SU-DHL-6 (cell line): ENCODE data around the gene GNE.
"Not testable (repeated sequence)": the region's sequence is repeated elsewhere in the genome, so short reads cannot be mapped to it uniquely, and the experiment has no call there.

Experiments used
- H2AFZ ChIP-seq: fragments of 200-600 bp; sonication (generic); 2 replicates; pipeline ENCODE4 v1.6.1; 2014; ENCODE audit warnings: low read depth, mild to moderate bottlenecking, moderate library complexity, mixed read lengths, antibody characterized with exemption, low read length; ENCODE audit not compliant: severe bottlenecking
- H3F3A ChIP-seq: fragments of 200-600 bp; shearing (Covaris generic); 2 replicates; pipeline ENCODE4 v1.6.0; 2016; ENCODE audit warnings: antibody characterized with exemption, mild to moderate bottlenecking; ENCODE audit not compliant: insufficient read depth
- H3K27ac ChIP-seq: fragments of 200-600 bp; sonication (generic); 2 replicates; pipeline ENCODE4 v1.5.1; 2016; ENCODE audit warnings: low read depth, mild to moderate bottlenecking, low read length, moderate library complexity, mixed read lengths
- H3K27me3 ChIP-seq: fragments of 200-600 bp; sonication (generic), shearing (Covaris generic); 2 replicates; pipeline ENCODE4 v1.6.0; 2014; ENCODE audit warnings: mild to moderate bottlenecking, low read length
- H3K36me3 ChIP-seq: fragments of 200-600 bp; sonication (generic); 2 replicates; pipeline ENCODE4 v1.6.1; 2014; ENCODE audit warnings: mild to moderate bottlenecking, low read length, mixed read lengths
- H3K4me2 ChIP-seq: fragments of 300-600, 200-600 bp; shearing (Covaris generic), sonication (generic); 2 replicates; pipeline ENCODE4 v1.6.0; 2014; ENCODE audit warnings: low read length, low read depth, mild to moderate bottlenecking; ENCODE audit not compliant: poor library complexity, severe bottlenecking
- H3K4me3 ChIP-seq: fragments of 200-600 bp; sonication (generic); 2 replicates; pipeline ENCODE4 v1.5.1; 2014; ENCODE audit warnings: antibody characterized with exemption, low read length, mild to moderate bottlenecking, mixed read lengths; ENCODE audit not compliant: insufficient read depth, poor library complexity, severe bottlenecking
- H3K79me2 ChIP-seq: fragments of 200-600 bp; sonication (generic); 2 replicates; pipeline ENCODE4 v1.6.1; 2014; ENCODE audit warnings: mild to moderate bottlenecking, low read length, moderate library complexity; ENCODE audit not compliant: insufficient read depth
- H3K9ac ChIP-seq: fragments of 200-600 bp; sonication (generic); 2 replicates; pipeline ENCODE4 v1.7.0; 2014; ENCODE audit warnings: mild to moderate bottlenecking, low read length
- H3K9me2 ChIP-seq: fragments of 200-600 bp; sonication (generic); replicated peaks from 2 replicates; pipeline ENCODE4 v1.6.1; 2014; ENCODE audit warnings: low read length; ENCODE audit not compliant: insufficient read depth
- H3K9me3 ChIP-seq: fragments of 200-600 bp; sonication (generic); 2 replicates; pipeline ENCODE4 v1.6.1; 2014; ENCODE audit warnings: low read length, mixed read lengths; ENCODE audit not compliant: insufficient read depth
- H4K20me1 ChIP-seq: fragments of 200-600 bp; sonication (generic); 2 replicates; pipeline ENCODE4 v1.6.1; 2014; ENCODE audit warnings: low read depth, mild to moderate bottlenecking, antibody characterized with exemption, low read length, moderate library complexity, mixed read lengths
- CTCF ChIP-seq: fragments of 200-600 bp; sonication (generic); IDR thresholded peaks from one replicate; pipeline ENCODE4 v1.5.1; 2017; ENCODE audit warnings: antibody characterized with exemption, mild to moderate bottlenecking, low read length, moderate library complexity; ENCODE audit not compliant: insufficient read depth, poor library complexity, severe bottlenecking
- EZH2phosphoT487 ChIP-seq: fragments of 200-600 bp; sonication (generic), shearing (Covaris generic); conservative IDR thresholded peaks from 2 replicates; pipeline ENCODE4 v1.6.1; 2018; ENCODE audit warnings: mild to moderate bottlenecking, antibody characterized with exemption, low read length, moderate library complexity, mixed read lengths

The GNE gene

GRCh38 chr9:36301227-36301626 lies 43.0 kb upstream of the GNE start:
- no peak overlapping the region for H3K9ac ChIP-seq
- H4K20me1 ChIP-seq, result no peaks in the 10 kb centered on the region
- no peak overlapping the region for H3K4me3 ChIP-seq
- no peaks in the 10 kb centered on the region for H3K9me3 ChIP-seq
- no peak overlapping the region for H2AFZ ChIP-seq
- H3K27me3 ChIP-seq, result no peaks in the 10 kb centered on the region
- no peak overlapping the region for H3K4me2 ChIP-seq
- no peaks in the 10 kb centered on the region for H3K36me3 ChIP-seq
- H3K79me2 ChIP-seq, result no peaks in the 10 kb centered on the region
- H3F3A ChIP-seq, result no peaks in the 10 kb centered on the region
- H3K9me2 ChIP-seq, result no peaks in the 10 kb centered on the region
- no peak overlapping the region for H3K27ac ChIP-seq
- TF ChIP-seq CTCF (no peak), EZH2phosphoT487 (no peak)

- Histone ChIP-seq H3K27me3 (no peaks in the 10 kb centered on the region), H3K4me2 (no peak overlapping the region), H3K79me2 (no peaks in the 10 kb centered on the region), H3K36me3 (no peaks in the 10 kb centered on the region), H3K9me3 (no peaks in the 10 kb centered on the region), H3K4me3 (no peak overlapping the region), H3K9me2 (no peaks in the 10 kb centered on the region), H2AFZ (no peak overlapping the region), H3K27ac (no peak overlapping the region), H3F3A (no peaks in the 10 kb centered on the region), H4K20me1 (no peaks in the 10 kb centered on the region), H3K9ac (no peak overlapping the region)
- no peak for TF ChIP-seq CTCF
- TF ChIP-seq EZH2phosphoT487, result no peak
Measured at GRCh38 chr9:36298566-36298965, 40.3 kb upstream of the GNE start.

- no peaks in the 10 kb centered on the region for H3K79me2 ChIP-seq
- H3K9me2 ChIP-seq, result no peaks in the 10 kb centered on the region
- H2AFZ ChIP-seq, result no peak overlapping the region
- H3K27ac ChIP-seq, result no peak overlapping the region
- H3K4me3 ChIP-seq, result no peak overlapping the region
- H3K36me3 ChIP-seq, result no peaks in the 10 kb centered on the region
- H3F3A ChIP-seq, result no peaks in the 10 kb centered on the region
- no peaks in the 10 kb centered on the region for H3K9me3 ChIP-seq
- H4K20me1 ChIP-seq, result no peaks in the 10 kb centered on the region
- H3K4me2 ChIP-seq, result no peak overlapping the region
- H3K9ac ChIP-seq, result no peak overlapping the region
- TF ChIP-seq CTCF (no peak), EZH2phosphoT487 (no peak)
- H3K27me3 ChIP-seq, result no peaks in the 10 kb centered on the region
Measured at GRCh38 chr9:36297798-36298197, 39.5 kb upstream of the GNE start.

- not testable (repeated sequence) for H3K9me2 ChIP-seq, H2AFZ ChIP-seq, H3K79me2 ChIP-seq, H3K36me3 ChIP-seq, H3K9me3 ChIP-seq, H3K9ac ChIP-seq, H3K4me3 ChIP-seq, H3K27ac ChIP-seq, H3K27me3 ChIP-seq, H3F3A ChIP-seq, H3K4me2 ChIP-seq, H4K20me1 ChIP-seq
Measured at GRCh38 chr9:36294996-36295395, 36.7 kb upstream of the GNE start.
